GM12878 (cell line): ENCODE data around the gene YRDC. TPM values are rescaled to one million over a fixed set of nuclear protein-coding genes. Genes with fewer than 3 reads are reported as not detected.

ENCODE experiments used
- BRCA1 ChIP-seq: IDR thresholded peaks from 2 replicates; pipeline ENCODE4 v1.6.1; 2011; ENCODE audit warnings: low read depth, low read length, improper control_type of control experiment
- HDAC6 ChIP-seq: fragments of 200-600 bp; sonication (generic); IDR thresholded peaks from one replicate; pipeline ENCODE4 v1.8.0; 2017; ENCODE audit warnings: antibody characterized with exemption; ENCODE audit not compliant: unreplicated experiment
- HDGF ChIP-seq: fragments of 450-650 bp; IDR thresholded peaks from 2 replicates; pipeline ENCODE4 v1.6.1; 2016; ENCODE audit warnings: antibody characterized with exemption
- JUNB ChIP-seq: IDR thresholded peaks from 2 replicates; pipeline ENCODE4 v1.6.1; 2016; ENCODE audit warnings: antibody characterized with exemption, mild to moderate bottlenecking
- MLLT1 ChIP-seq: fragments of 450-650 bp; IDR thresholded peaks from 2 replicates; pipeline ENCODE4 v1.6.1; 2016; ENCODE audit warnings: mild to moderate bottlenecking
- MXI1 ChIP-seq: fragments of 150-350 bp; IDR thresholded peaks from 2 replicates; pipeline ENCODE4 v1.6.1; 2011; ENCODE audit warnings: low read depth, mild to moderate bottlenecking, inconsistent platforms, low read length, improper control_type of control experiment
- PAX8 ChIP-seq: fragments of 450-650 bp; IDR thresholded peaks from 2 replicates; pipeline ENCODE4 v1.6.1; 2017; ENCODE audit warnings: mild to moderate bottlenecking, moderate library complexity
- PRDM15 ChIP-seq: fragments of 450-650 bp; formaldehyde crosslinking; IDR thresholded peaks from 2 replicates; pipeline ENCODE4 v1.4.0; 2020; ENCODE audit warnings: mild to moderate bottlenecking, moderate library complexity
- SKIL ChIP-seq: fragments of 450-650 bp; IDR thresholded peaks from 2 replicates; pipeline ENCODE4 v1.6.1; 2017; ENCODE audit warnings: mild to moderate bottlenecking, low read depth, inconsistent platforms; ENCODE audit not compliant: poor library complexity, severe bottlenecking
- SMARCA5 ChIP-seq: fragments of 450-650 bp; IDR thresholded peaks from 2 replicates; pipeline ENCODE4 v1.6.1; 2017; ENCODE audit warnings: mild to moderate bottlenecking
- STAT1 ChIP-seq: fragments of 450-650 bp; conservative IDR thresholded peaks from 2 replicates; pipeline ENCODE4 v1.6.1; 2014; ENCODE audit warnings: antibody characterized with exemption, mild to moderate bottlenecking
- SUZ12 ChIP-seq: fragments of 200-600 bp; sonication (generic); IDR thresholded peaks from one replicate; pipeline ENCODE4 v1.6.1; 2018; ENCODE audit warnings: antibody characterized with exemption, mild to moderate bottlenecking; ENCODE audit not compliant: unreplicated experiment
- TCF7 ChIP-seq: IDR thresholded peaks from 2 replicates; pipeline ENCODE4 v1.6.1; 2014; ENCODE audit warnings: antibody characterized with exemption, borderline replicate concordance
- ZNF384 ChIP-seq: IDR thresholded peaks from 2 replicates; pipeline ENCODE4 v1.6.1; 2012; ENCODE audit warnings: low read depth, mild to moderate bottlenecking, low read length, improper control_type of control experiment, borderline replicate concordance
- ZNF592 ChIP-seq: fragments of 450-650 bp; IDR thresholded peaks from 2 replicates; pipeline ENCODE4 v1.6.1; 2017; ENCODE audit warnings: mild to moderate bottlenecking, moderate library complexity
- ZZZ3 ChIP-seq: IDR thresholded peaks from 2 replicates; pipeline ENCODE4 v1.6.1; 2011; ENCODE audit warnings: low read depth; ENCODE audit not compliant: control insufficient read depth, insufficient read length
- polyA plus RNA-seq, 11 experiments: library from polyadenylated mRNA; depleted of rRNA in 4 of 11; unstranded in 6 of 11; stranded (reverse) in 5 of 11; fragments of >200 nt; fragmentation: Nextera tagmentation in 4 of 11; fragmentation: Illumina TruSeq in 1 of 11; extraction: Ambion mirVana in 4 of 11; extraction: Trizol in 1 of 11; gene quantifications; 1 replicate in 1 of 11; 2 replicates in 10 of 11; pipeline versions ENCODE4 v1.2.1 to v1.2.3, GENCODE V29; 2011 to 2016; ENCODE audit warnings: inconsistent platforms in 2 of 11, missing spikeins in 2 of 11, low read depth in 1 of 11
- total RNA-seq, 4 experiments: library from RNA; depleted of rRNA in 3 of 4; stranded (reverse); fragments of >200 nt in 3 of 4; fragmentation: Illumina TruSeq in 1 of 4; extraction: Trizol in 1 of 4; gene quantifications; 2 replicates each; pipeline versions ENCODE4 v1.2.1 to v1.2.3, GENCODE V29; 2013 to 2021
- TF ChIP-seq, protein P1 (sequence below): fragments of 450-650 bp; IDR thresholded peaks from 2 replicates; pipeline ENCODE4 v1.6.1; 2014; ENCODE audit warnings: mild to moderate bottlenecking

Gene YRDC
- total and polyA plus RNA-seq, 10 of the 15 experiments (the other 5 are each of a cell fraction or from before 2014, with no cell fraction given) = 2.9 to 36.2 (median 19.3) TPM

- TF ChIP-seq PRDM15 (CRISPR knock-in tag) (no peak), BRCA1 (no peak), SMARCA5 (0 out of 2 replicates have a peak, but pooled peaks have one; percentile 76), STAT1 (no peak), TCF7 (no peak), ZZZ3 (no peak), HDGF (no peak), ZNF592 (no peak), ZNF384 (no peak), MLLT1 (no peak), JUNB (no peak), SKIL (no peak), MXI1 (peak; percentile 16), PAX8 (no peak), SUZ12 (no peak), HDAC6 (no peak)
- TF ChIP-seq, protein P1, sequence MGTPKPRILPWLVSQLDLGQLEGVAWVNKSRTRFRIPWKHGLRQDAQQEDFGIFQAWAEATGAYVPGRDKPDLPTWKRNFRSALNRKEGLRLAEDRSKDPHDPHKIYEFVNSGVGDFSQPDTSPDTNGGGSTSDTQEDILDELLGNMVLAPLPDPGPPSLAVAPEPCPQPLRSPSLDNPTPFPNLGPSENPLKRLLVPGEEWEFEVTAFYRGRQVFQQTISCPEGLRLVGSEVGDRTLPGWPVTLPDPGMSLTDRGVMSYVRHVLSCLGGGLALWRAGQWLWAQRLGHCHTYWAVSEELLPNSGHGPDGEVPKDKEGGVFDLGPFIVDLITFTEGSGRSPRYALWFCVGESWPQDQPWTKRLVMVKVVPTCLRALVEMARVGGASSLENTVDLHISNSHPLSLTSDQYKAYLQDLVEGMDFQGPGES = no peak
Observed at GRCh38 chr1:37807555-37808368, at the start of gene YRDC, which contains the start of gene C1orf122 (continued).
